ENCODE data around the gene UGT1A9.
"Not testable (repeated sequence)": the region's sequence is repeated elsewhere in the genome, so short reads cannot be mapped to it uniquely, and the experiment has no call there.

The UGT1A9 gene

DNA sequence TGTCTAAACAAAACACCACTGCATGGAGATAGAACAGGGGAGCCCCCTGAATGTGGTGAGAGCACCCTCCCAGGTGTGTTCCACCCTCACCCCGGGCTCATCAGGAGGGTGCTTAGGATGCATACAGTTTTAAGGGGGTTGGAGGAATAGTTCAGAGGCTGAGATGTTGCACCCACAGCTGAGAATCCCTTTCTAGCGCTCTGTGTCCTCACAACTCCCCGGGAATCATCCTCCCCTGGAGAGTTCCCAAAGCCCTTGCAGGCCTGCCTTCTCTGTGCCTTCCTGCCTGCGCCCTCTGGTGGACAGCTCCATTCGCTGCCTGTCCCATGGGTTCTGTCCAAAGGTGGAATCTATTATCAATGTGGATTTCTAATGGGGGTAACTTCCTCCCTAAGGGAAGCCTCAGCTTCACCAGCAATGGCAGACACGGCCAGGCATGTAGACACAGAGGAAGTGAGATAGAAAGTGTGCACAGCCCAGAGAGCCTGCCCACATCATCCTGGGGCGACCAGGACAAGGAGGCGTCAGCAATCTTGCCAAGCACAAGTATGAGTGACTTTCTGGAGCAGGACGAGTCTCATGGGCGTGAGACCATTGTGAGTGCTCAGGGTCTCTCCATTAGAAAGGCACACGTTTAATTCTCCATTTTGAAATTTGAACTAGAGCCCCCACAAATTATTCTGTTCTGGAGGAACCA, 39.8 kb downstream of the UGT1A9 start:
- no peak for DNase-seq (ENCODE audit: low spot score)

DNA sequence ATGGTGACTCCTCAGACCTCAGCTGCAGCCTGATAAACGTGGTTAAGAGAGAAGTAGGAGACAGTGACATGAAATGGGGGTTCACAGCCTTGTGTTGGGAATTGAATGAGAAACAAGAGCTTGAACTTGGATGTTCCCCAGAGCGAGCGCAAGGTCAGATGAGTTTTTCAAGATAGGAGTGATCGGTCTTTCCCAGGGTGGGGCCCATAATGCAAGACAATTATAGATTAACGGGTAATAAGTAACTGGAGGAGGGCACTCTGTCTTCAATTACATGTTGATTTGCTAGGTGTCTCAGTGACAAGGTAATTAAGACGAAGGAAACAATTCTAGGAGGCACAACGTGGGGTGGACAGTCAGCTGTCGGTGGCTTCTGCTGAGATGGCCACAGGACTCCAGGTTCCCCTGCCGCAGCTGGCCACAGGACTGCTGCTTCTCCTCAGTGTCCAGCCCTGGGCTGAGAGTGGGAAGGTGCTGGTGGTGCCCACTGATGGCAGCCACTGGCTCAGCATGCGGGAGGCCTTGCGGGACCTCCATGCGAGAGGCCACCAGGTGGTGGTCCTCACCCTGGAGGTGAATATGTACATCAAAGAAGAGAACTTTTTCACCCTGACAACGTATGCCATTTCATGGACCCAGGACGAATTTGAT, 41.0 kb downstream of the UGT1A9 start, which contains the start of gene UGT1A5:
UGT1A5 (plus strand) TSS at position 297 of the 651 bp plus-strand sequence; CDS start at position 382, 85 bp downstream.
- DNase-seq (ENCODE audit: low spot score), result no peak

DNA sequence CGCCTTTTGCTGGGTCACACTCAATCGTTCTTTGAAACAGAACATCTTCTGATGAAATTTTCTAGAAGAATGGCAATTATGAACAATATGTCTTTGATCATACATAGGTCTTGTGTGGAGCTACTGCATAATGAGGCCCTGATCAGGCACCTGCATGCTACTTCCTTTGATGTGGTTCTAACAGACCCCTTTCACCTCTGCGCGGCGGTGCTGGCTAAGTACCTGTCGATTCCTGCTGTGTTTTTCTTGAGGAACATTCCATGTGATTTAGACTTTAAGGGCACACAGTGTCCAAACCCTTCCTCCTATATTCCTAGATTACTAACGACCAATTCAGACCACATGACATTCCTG, 41.5 kb downstream of the UGT1A9 start:
- no peak for DNase-seq (ENCODE audit: low spot score)

DNA sequence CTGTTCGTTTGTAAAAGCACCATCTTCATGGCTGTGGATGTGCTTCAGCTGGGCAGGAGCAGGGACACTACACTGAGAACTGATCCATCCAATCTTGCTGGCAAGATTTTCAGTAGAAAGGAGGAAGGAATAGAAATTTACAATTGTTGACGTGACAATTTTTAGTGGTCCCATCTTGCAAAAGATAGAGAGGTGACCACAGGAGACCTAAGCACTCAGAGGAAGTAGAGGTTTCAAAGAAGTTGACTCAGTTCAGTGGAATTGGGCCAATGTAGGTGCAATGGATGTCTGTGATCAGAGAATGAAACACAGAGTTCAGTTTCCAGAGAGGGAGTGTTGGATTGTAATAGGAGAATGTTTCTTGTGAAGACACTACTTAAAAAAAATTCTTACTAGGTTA, 42.4 kb downstream of the UGT1A9 start:
- no peak for DNase-seq (ENCODE audit: low spot score)

DNA sequence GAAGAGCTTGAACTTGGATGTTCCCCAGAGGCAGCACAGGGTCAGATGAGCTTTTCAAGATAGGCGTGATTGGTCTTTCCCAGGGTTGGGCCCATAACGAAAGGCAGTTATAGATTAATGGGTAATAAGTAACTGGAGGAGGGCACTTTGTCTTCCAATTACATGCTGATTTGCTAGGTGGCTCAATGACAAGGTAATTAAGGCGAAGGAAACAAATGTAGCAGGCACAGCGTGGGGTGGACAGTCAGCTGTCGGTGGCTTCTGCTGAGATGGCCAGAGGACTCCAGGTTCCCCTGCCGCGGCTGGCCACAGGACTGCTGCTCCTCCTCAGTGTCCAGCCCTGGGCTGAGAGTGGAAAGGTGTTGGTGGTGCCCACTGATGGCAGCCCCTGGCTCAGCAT, 46.9 kb downstream of the UGT1A9 start, which contains the start of gene UGT1A4:
UGT1A4 (plus strand) TSS at position 185 of the 400 bp plus-strand sequence; CDS start at position 270, 85 bp downstream.
- no peak for DNase-seq (ENCODE audit: low spot score)

DNA sequence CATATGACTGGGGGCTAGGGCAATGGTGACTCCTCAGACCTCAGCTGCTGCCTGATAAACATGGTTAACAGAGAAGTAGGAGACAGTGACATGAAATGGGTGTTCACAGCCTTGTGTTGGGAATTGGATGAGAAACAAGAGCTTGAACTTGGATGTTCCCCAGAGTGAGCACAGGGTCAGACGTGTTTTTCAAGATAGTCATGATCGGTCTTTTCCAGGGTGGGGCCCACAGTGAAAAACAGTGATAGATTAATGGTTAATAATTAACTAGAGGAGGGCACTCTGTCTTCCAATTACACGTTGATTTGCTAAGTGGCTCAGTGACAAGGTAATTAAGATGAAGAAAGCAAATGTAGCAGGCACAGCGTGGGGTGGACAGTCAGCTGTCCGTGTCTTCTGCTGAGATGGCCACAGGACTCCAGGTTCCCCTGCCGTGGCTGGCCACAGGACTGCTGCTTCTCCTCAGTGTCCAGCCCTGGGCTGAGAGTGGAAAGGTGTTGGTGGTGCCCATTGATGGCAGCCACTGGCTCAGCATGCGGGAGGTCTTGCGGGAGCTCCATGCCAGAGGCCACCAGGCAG, 57.1 kb downstream of the UGT1A9 start, which contains the start of gene UGT1A3:
UGT1A3 (plus strand) TSS at position 320 of the 579 bp plus-strand sequence; CDS start at position 405, 85 bp downstream.
- no peak for DNase-seq (ENCODE audit: low spot score)

DNA sequence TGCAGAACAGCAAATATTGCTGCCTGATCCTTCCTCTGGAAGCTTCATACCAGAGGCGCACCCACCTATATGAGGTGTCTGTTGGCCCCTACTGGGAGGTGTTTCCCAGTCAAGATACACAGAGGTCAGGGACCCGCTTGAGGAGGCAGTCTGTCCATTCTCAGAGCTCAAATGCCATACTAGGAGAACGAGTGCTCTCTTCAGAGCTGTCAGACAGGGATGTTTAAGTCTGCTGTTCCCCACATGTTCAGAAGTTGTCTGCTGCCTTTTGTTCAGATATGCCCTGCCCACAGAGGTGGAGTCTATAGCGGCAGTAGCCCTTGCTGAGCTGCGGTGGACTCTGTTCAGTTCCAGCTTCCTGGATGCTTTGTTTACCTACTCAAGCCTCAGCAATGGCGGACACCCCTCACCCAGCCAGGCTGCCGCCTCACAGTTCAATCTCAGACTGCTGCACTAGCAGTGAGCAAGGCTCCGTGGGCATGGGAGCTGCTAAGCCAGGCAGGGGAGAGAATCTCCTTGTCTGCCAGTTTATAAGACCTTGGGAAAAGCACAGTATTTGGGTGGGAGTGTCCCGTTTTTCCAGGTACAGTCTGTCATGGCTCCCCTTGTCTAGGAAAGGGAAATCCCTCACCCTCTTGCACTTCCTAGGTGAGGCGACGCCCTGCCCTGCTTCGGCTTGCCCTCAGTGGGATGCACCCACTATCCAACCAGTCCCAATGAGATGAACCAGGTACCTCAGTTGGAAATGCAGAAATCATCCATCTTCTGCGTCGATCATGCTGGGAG, 65.4 kb downstream of the UGT1A9 start:
- DNase-seq (ENCODE audit: low spot score), result not testable (repeated sequence)

DNA sequence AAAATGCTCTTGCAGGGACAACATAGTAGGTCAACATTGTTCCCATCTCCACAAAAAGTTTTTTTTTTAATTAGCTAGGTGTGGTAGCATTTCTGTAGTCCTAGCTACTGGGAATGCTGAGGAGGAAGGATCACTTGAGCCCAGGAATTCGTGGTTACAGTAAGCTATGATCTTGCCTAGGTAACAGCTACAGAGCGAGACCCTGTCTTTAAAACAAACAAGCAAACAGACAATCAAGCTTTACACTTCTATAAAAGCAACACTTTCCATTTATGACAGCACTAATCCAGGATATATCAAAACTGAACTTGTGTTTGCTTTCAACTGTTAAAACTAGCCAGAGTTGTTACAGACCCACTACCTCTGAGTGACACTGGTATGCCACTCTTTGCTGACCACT, 69.2 kb downstream of the UGT1A9 start:
- DNase-seq (ENCODE audit: low spot score), result no peak

DNA sequence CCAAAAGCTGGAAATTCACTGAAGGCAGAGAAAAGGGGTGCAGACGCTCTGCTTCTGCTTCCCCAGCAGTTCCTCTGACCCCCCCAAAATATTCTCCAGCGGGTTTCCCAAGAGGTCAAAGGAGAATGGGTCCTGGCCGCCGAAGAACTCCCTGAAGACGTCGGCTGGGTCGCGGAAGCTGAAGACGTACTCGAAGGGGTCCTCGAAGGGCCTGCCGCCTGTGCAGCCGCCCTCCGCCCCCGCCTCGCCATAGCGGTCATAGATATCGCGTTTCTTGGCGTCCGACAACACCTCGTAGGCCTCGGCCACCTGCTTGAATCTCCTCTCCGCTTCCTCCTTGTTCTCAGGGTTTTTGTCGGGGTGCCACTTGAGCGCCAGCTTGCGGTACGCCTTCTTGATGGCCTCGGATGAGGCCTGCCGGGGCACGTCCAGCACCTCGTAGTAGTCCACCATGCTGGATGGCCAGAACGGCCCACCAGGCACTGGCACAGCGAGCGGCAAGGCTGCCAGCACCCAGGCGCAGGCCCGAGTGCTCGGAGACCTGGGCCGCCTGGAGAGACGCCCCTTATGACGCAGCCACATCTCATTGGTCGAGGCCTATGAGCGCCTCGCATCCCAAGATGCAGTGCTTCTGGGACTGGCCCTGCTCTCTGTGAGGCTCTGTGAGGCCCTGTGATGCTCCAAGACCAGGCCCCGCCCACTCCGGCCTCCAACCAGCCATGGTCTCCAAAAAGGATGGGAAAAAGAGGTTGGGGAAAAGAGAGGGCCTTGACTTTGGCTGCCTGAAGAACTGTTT, 72.0 kb downstream of the UGT1A9 start:
- DNase-seq (ENCODE audit: low spot score), result no peak

DNA sequence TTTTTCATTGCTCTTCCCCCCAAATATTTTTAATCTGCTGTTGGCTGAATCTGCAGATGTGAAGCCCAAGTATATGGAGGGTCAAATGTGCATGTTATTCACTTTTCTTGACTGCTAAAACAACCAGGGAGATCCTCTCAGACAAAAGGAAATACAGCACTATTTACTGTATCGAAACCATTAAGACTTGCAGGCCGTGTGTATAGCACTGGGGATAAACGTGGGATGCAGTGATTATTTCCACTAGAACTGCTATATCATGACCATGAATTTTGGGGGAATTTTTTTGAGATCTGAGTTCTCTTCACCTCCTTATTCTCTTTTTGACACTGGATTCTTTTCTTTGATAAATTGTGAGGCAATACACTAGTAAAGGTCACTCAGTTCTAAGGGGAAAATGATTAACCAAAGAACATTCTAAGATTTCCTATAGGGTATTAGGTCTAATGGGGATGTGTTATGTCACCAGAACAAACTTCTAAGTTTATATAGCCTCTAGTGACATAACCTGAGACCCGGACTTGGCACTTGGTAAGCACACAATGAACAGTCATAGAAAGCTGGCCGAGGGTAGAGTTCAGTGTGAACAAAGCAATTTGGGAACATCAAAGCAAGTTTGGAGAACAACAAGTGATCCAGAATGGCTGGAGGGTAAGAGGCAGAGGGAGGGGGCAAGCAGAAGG, 73.5 kb downstream of the UGT1A9 start:
- no peak for DNase-seq (ENCODE audit: low spot score)

DNA sequence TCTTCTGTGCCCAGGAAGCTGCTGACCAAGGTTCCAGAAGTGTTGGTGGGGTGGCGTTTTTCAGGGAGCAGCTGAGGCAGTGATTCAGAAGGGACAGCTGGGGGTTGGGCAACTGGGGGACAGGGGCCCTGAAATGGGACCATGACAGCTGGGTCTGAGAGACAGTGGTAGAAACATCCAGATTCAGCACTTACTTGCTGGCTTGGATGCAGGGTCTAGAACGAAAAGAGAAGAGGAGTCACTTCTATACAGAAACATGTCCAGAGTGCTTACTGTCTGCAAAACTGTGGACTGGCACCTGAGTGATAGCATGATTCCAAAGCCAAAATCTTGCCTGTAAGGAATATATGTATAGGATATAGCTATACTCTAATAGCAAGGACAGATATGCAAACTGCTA, 74.1 kb downstream of the UGT1A9 start:
- not testable (repeated sequence) for DNase-seq (ENCODE audit: low spot score)

DNA sequence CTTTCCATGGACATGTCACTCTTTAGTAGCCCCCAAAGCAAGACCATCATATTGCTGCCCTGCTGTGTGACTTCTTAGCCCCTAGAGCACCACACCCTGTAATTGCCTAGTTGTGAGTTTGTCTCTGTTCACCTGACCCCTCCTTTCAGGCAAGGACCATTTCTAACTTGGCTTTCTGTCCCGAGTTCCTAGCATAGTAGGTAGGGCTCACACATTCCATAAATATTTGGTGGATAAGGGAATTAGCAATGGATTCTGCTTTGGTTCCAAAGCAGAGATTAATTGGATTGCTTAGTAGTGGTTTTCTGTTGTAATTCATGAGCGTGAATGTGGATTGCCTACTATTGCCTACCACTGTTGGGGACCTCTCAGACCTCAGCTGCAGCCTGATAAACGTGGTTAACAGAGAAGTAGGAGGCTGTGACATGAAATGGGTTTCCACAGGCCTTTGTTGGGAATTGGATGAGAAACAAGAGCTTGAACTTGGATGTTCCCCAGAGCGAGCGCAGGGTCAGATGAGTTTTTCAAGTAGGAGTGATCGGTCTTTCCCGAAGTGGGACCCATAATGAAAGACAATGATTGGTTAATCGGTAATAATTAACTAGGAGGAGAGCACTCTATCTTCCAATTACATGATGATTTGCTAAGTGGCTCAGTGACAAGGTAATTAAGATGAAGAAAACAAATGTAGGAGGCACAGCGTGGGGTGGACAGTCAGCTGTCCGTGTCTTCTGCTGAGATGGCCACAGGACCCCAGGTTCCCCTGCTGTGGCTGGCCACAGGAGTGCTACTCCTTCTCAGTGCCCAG, 75.0 kb downstream of the UGT1A9 start:
- no peak for DNase-seq (ENCODE audit: low spot score)

DNA sequence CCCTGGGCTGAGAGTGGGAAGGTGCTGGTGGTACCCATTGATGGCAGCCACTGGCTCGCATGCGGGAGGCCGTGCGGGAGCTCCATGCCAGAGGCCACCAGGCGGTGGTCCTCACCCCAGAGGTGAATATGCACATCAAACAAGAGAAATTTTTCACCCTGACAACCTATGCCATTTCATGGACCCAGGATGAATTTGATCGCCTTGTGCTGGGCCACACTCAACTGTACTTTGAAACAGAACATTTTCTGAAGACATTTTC, 75.5 kb downstream of the UGT1A9 start:
- no peak for DNase-seq (ENCODE audit: low spot score)

DNA sequence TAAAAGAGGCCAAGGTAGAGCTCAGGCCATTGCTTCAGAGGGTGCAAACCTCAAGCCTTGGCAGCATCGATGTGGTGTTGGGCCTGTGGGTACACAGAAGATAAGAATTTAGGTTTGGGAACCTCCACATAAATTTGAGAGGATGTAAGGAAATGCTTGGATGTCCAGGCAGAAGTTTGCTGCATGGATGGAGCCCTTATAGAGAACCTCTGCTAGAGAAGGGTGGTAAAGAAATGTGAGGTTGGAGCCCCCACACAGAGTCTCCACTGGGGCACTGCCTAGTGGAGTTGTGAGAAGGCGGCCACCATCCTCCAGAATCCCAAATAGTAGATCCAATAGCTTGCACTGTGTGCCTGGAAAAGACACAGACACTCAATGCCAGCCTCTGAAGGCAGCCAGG, 79.0 kb downstream of the UGT1A9 start:
- DNase-seq (ENCODE audit: low spot score), result not testable (repeated sequence)

DNA sequence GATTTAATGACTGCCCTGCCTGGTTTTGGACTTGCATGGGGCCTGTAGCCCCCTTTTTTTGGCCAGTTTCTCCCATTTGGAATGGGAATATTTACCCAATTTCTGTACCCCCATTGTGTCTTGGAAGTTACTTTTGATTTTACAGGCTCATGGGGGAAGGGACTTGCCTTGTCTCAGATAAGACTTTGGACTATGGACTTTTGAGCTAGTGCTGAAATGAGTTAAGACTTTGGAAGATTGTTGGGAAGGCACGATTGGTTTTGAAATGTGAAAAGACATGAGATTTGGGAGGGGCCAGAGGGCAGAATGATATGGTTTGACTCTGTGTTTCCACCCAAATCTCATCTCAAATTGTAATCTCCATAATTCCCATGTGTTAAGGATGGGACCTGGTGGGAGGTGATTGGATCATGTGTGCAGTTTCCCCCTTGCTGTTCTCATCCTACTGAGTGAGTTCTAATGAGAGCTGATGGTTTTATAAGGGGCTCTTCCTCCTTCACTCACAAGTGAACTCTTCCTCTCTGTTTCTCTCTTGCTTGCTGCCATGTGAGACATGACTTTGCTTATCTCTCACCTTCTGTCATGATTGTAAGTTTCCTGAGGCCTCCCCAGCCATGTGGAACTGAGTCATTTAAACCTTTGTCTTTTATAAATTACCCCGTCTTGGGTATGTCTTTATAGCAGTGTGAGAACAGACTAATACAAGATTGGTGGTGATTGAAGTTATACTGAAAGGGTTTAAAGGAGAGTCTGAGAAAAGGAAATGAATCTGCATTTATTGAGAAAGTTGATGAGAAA, 79.7 kb downstream of the UGT1A9 start:
- DNase-seq (ENCODE audit: low spot score), result not testable (repeated sequence)

DNA sequence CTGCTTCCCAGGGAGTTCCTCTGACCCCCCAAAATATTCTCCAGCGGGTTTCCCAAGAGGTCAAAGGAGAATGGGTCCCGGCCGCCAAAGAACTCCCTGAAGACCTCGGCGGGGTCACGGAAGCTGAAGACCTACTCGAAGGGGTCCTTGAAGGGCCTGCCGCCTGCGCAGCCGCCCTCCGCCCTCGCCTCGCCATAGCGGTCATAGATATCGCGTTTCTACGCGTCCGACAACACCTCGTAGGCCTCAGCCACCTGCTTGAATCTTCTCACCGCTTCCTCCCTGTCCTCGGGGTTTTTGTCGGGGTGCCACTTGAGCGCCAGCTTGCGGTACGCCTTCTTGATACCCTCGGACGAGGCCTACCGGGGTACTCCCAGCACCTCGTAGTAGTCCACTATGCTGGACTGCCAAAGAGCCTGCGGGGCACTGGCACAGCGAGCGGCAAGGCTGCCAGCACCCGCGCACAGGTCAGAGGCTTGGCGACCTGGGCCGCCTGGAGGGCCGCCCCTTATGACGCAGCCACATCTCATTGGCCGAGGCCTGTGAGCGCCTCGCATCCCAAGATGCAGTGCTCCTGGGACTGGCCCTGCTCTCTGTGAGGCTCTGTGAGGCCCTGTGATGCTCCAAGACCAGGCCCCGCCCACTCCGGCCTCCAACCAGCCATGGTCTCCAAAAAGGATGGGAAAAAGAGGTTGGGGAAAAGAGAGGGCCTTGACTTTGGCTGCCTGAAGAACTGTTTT, 83.3 kb downstream of the UGT1A9 start:
- DNase-seq (ENCODE audit: low spot score), result no peak

DNA sequence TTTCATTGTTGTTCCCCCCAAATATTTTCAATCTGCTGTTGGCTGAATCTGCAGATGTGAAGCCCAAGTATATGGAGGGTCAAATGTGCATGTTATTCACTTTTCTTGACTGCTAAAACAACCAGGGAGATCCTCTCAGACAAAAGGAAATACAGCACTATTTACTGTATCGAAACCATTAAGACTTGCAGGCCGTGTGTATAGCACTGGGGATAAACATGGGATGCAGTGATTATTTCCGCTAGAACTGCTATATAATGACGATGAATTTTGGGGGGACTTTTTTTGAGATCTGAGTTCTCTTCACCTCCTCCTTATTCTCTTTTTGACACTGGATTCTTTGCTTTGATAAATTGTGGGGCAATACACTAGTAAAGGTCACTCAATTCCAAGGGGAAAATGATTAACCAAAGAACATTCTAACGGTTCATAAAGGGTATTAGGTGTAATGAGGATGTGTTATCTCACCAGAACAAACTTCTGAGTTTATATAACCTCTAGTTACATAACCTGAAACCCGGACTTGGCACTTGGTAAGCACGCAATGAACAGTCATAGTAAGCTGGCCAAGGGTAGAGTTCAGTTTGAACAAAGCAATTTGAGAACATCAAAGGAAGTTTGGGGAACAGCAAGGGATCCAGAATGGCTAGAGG, 84.9 kb downstream of the UGT1A9 start:
- no peak for DNase-seq (ENCODE audit: low spot score)

DNA sequence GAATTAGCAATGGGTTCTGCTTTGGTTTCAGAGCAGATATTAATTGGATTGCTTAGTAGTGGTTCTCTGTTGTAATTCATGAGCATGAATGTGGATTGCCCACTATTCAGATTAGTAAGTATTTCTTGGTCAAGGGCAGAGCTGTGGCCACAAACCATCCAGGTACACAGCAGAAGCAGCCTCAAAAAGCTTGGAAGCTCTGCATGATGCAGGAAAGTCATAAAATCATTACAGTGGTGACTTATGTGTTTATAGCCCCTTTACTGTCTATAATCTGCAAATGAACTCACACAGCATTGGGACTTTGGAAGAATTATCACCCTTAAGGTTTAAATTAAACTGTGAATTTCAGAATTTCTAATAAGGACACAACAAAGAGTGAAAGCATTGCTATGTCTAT, 86.4 kb downstream of the UGT1A9 start:
- no peak for DNase-seq (ENCODE audit: low spot score)
